ENCODE data around the gene LRBA. TPM values are rescaled to one million over a fixed set of nuclear protein-coding genes. Genes with fewer than 3 reads are reported as not detected.

Gene LRBA
- total and polyA plus RNA-seq, 8 donors, result 43.3 to 62.5 (median 52.3) TPM

- DNase-seq, result peak in 1 of 4 donors; percentile 28
- peak; percentile 92 for ATAC-seq
- intact Hi-C loops (cut with DNase I), result no loop called here
- no peak for TF ChIP-seq CTCF (IDR thresholded peaks at IDR 0.05)
- Histone ChIP-seq H3K9me3 (no peaks in the 10 kb centered on the region), H3K4me1 (no peaks in the 10 kb centered on the region), H3K4me3 (no peak overlapping the region), H3K27me3 (no peaks in the 10 kb centered on the region), H3K36me3 (no peaks in the 10 kb centered on the region), H3K27ac (peak overlapping the region in 1 of 2 donors; percentile 1)
These were observed 648.5 kb downstream of the LRBA start for GRCh38 chr4:150366487-150366999.

GRCh38 chr4:150363721-150364688 is 651.1 kb downstream of the LRBA start:
- ATAC-seq, result no peak
- no peak overlapping the region for H3K27ac ChIP-seq
- no peaks in the 10 kb centered on the region for H3K4me1 ChIP-seq
- H3K4me3 ChIP-seq, result no peak overlapping the region
- no peaks in the 10 kb centered on the region for H3K27me3 ChIP-seq
- no peak for TF ChIP-seq CTCF (IDR thresholded peaks at IDR 0.05)
- no peak for DNase-seq
- intact Hi-C loops (cut with DNase I), result no loop called here
- H3K36me3 ChIP-seq, result no peaks in the 10 kb centered on the region
- no peaks in the 10 kb centered on the region for H3K9me3 ChIP-seq

- no peak for TF ChIP-seq CTCF (IDR thresholded peaks at IDR 0.05)
- ATAC-seq (no peak), DNase-seq (no peak)
- Histone ChIP-seq H3K4me3 (no peak overlapping the region), H3K4me1 (no peaks in the 10 kb centered on the region), H3K27ac (no peak overlapping the region), H3K36me3 (no peaks in the 10 kb centered on the region), H3K9me3 (no peaks in the 10 kb centered on the region), H3K27me3 (no peaks in the 10 kb centered on the region)
- intact Hi-C loops (cut with DNase I), result no loop called here
These were observed 656.4 kb downstream of the LRBA start for GRCh38 chr4:150358691-150359090.

- H3K4me1 ChIP-seq, result no peaks in the 10 kb centered on the region
- ATAC-seq, result no peak
These were observed 657.3 kb downstream of the LRBA start for GRCh38 chr4:150357829-150358228.

More at GRCh38 chr4:150357829-150358228, 657.3 kb downstream of the LRBA start:
- DNase-seq, result no peak
- no peaks in the 10 kb centered on the region for H3K9me3 ChIP-seq
- no peak overlapping the region for H3K27ac ChIP-seq
- no peaks in the 10 kb centered on the region for H3K36me3 ChIP-seq
- no peaks in the 10 kb centered on the region for H3K27me3 ChIP-seq
- intact Hi-C loops (cut with DNase I), result no loop called here
- H3K4me3 ChIP-seq, result no peak overlapping the region
- no peak for TF ChIP-seq CTCF (IDR thresholded peaks at IDR 0.05)
